Motor neuron (in vitro differentiated cells): ENCODE results near the gene SERPINA12. TPM values are rescaled to one million over a fixed set of nuclear protein-coding genes. Genes with fewer than 3 reads are reported as not detected.
"Not testable (repeated sequence)": the region's sequence is repeated elsewhere in the genome, so short reads cannot be mapped to it uniquely, and the experiment has no call there.

Source experiments
- ATAC-seq, 8 experiments: fragments of 200-7000 bp; cut with Tn5 transposase; replicated peaks in 6 of 8; 2 replicates each; pipeline ENCODE4 v1.8.0; 2021; ENCODE audit warnings: mild to moderate bottlenecking in 8 of 8, moderate library complexity in 8 of 8
- H3K27ac ChIP-seq, 2 donors: fragments of 250-450 bp; sonication (Bioruptor Pico); 2 replicates each; pipeline ENCODE4 v1.9.0; 2021; ENCODE audit warnings: antibody characterized with exemption in 2 of 2, mild to moderate bottlenecking in 2 of 2, moderate library complexity in 1 of 2
- H3K4me1 ChIP-seq, 2 donors: fragments of 250-450 bp; sonication (Bioruptor Pico); replicated peaks in 1 of 2; 2 replicates each; pipeline ENCODE4 v1.6.1; 2021; ENCODE audit warnings: antibody characterized with exemption in 2 of 2, mild to moderate bottlenecking in 2 of 2, moderate library complexity in 1 of 2
- H3K4me3 ChIP-seq, 5 donors: fragments of 250-450 bp; sonication (Bioruptor Pico); 2 replicates each; pipeline ENCODE4 v1.9.0; 2021; ENCODE audit warnings: antibody characterized with exemption in 5 of 5, mild to moderate bottlenecking in 5 of 5, moderate library complexity in 4 of 5
- WGBS, 10 experiments: fragments of 450-650 bp; shearing (Covaris generic); methylation state at CpG; one replicate each; pipeline ENCODE4 v1.0.0; 2022; 5-methylcytosine and 5-hydroxymethylcytosine counted together
- in situ Hi-C, 9 experiments: fragments of 400-800 bp; cut with MboI; loops; one replicate each; pipeline ENCODE4 v1.15.0; 2021; ENCODE audit warnings: low sequenced_read_pairs in 9 of 9, low pct_unique_long_range_greater_than_20kb in 2 of 9; ENCODE audit not compliant: unreplicated experiment in 9 of 9
- total RNA-seq, 8 experiments: library from RNA; unstranded; fragments of 300-600 nt; gene quantifications; 2 replicates each; pipeline versions ENCODE4 v1.2.3 to v1.2.4, GENCODE V29; 2022

Gene SERPINA12
- total RNA-seq, 8 experiments from 2014 or later, result 0.13 to 0.19 TPM; not detected in 6

GRCh38 chr14:94500264-94500663 is 9.0 kb downstream of the SERPINA12 start:
- H3K4me3 ChIP-seq, result no peak overlapping the region
- H3K27ac ChIP-seq, result no peak overlapping the region
- ATAC-seq, result peak in 1 of 8 experiments; percentile 36
- in situ Hi-C loops, result no loop called here
- H3K4me1 ChIP-seq, result no peaks in the 10 kb centered on the region
- 28 to 88% (median 63%) methylated on average over 1 to 3 of the region's 3 CpGs; no CpG with 5 or more reads in 3 of the 10 experiments for WGBS, 10 experiments

- ATAC-seq, result no peak
- no peak overlapping the region for H3K4me3 ChIP-seq
- no peaks in the 10 kb centered on the region for H3K4me1 ChIP-seq
- no peak overlapping the region for H3K27ac ChIP-seq
- 0 to 100% (median 70%) methylated on average over 1 to 2 of the region's 2 CpGs; no CpG with 5 or more reads in 3 of the 10 experiments for WGBS, 10 experiments
- in situ Hi-C loops, result no loop called here
Measured at GRCh38 chr14:94499673-94500072, 9.6 kb downstream of the SERPINA12 start.

GRCh38 chr14:94498215-94498614 is 11.1 kb downstream of the SERPINA12 start:
- WGBS, 10 experiments, result 20 to 92% (median 79%) methylated on average over 2 to 3 of the region's 3 CpGs; no CpG with 5 or more reads in 3 of the 10 experiments
- Histone ChIP-seq H3K4me3 (no peak overlapping the region), H3K4me1 (no peaks in the 10 kb centered on the region), H3K27ac (no peak overlapping the region)
- no peak for ATAC-seq
- in situ Hi-C loops, result no loop called here

GRCh38 chr14:94494085-94494484 is 15.2 kb downstream of the SERPINA12 start:
- Histone ChIP-seq H3K27ac (no peak overlapping the region), H3K4me1 (no peaks in the 10 kb centered on the region), H3K4me3 (no peak overlapping the region)
- WGBS, 10 experiments, result 40 to 88% (median 71%) methylated on average over 1 to 3 of the region's 4 CpGs; no CpG with 5 or more reads in 4 of the 10 experiments
- ATAC-seq, result no peak
- in situ Hi-C loops, result no loop called here

- WGBS, 10 experiments, result 0 to 100% (median 24%) methylated on average over 1 to 2 of the region's 4 CpGs; no CpG with 5 or more reads in 3 of the 10 experiments
- no peak overlapping the region for H3K27ac ChIP-seq
- no peak for ATAC-seq
- H3K4me1 ChIP-seq, result no peaks in the 10 kb centered on the region
- in situ Hi-C loops, result no loop called here
- no peak overlapping the region for H3K4me3 ChIP-seq
Measured at GRCh38 chr14:94491511-94491910, 17.8 kb downstream of the SERPINA12 start.

- in situ Hi-C loops, result no loop called here
- WGBS, 10 experiments, result 18 to 100% (median 73%) methylated on average over 1 to 8 of the region's 11 CpGs; no CpG with 5 or more reads in 2 of the 10 experiments
- H3K4me1 ChIP-seq, result peaks cover 0 to 3% of the 10 kb centered on the region in 2 donors
- H3K4me3 ChIP-seq, result no peak overlapping the region
- ATAC-seq, result no peak
- no peak overlapping the region for H3K27ac ChIP-seq
Measured at GRCh38 chr14:94489336-94489735, 19.9 kb downstream of the SERPINA12 start.

GRCh38 chr14:94486883-94487282 is 22.4 kb downstream of the SERPINA12 start:
- 20 to 100% (median 49%) methylated on average over 1 to 3 of the region's 5 CpGs; no CpG with 5 or more reads in 7 of the 10 experiments for WGBS, 10 experiments
- in situ Hi-C loops, result no loop called here
- H3K4me1 ChIP-seq, result peaks cover 3 to 4% of the 10 kb centered on the region in 2 donors
- ATAC-seq, result no peak
- H3K4me3 ChIP-seq, result no peak overlapping the region
- H3K27ac ChIP-seq, result no peak overlapping the region

- ATAC-seq, result peak; percentile 85 to 96 (median 90)
- 0 to 76% (median 20%) methylated on average over 1 to 7 of the region's 26 CpGs; no CpG with 5 or more reads in 3 of the 10 experiments for WGBS, 10 experiments
- in situ Hi-C loops, result no loop called here
- H3K4me1 ChIP-seq, result peaks cover 3 to 4% of the 10 kb centered on the region in 2 donors
- no peak overlapping the region for H3K27ac ChIP-seq
- no peak overlapping the region for H3K4me3 ChIP-seq
Measured at GRCh38 chr14:94485944-94486841, 23.1 kb downstream of the SERPINA12 start.

- ATAC-seq, result no peak
- in situ Hi-C loops, result no loop called here
- 26 to 100% (median 86%) methylated on average over 1 to 4 of the region's 5 CpGs; no CpG with 5 or more reads in 1 of the 10 experiments for WGBS, 10 experiments
- Histone ChIP-seq H3K4me1 (peaks cover 3 to 4% of the 10 kb centered on the region in 2 donors), H3K4me3 (no peak overlapping the region), H3K27ac (no peak overlapping the region)
Measured at GRCh38 chr14:94484481-94484880, 24.8 kb downstream of the SERPINA12 start.

GRCh38 chr14:94483729-94484275 is 25.5 kb downstream of the SERPINA12 start:
- WGBS, 10 experiments, result 59 to 100% (median 83%) methylated on average over 1 to 7 of the region's 7 CpGs; no CpG with 5 or more reads in 3 of the 10 experiments
- no peak overlapping the region for H3K27ac ChIP-seq
- H3K4me1 ChIP-seq, result peaks cover 3 to 4% of the 10 kb centered on the region in 2 donors
- ATAC-seq, result no peak
- no peak overlapping the region for H3K4me3 ChIP-seq
- in situ Hi-C loops, result no loop called here

- H3K4me3 ChIP-seq, result no peak overlapping the region
- in situ Hi-C loops, result no loop called here
- no peak overlapping the region for H3K27ac ChIP-seq
- peaks cover 3 to 4% of the 10 kb centered on the region in 2 donors for H3K4me1 ChIP-seq
- peak in 1 of 8 experiments; percentile 41 for ATAC-seq
- 75 to 95% (median 88%) methylated on average over 1 to 6 of the region's 10 CpGs; no CpG with 5 or more reads in 3 of the 10 experiments for WGBS, 10 experiments
Measured at GRCh38 chr14:94483071-94483451, 26.2 kb downstream of the SERPINA12 start.

GRCh38 chr14:94482132-94483070 is 26.9 kb downstream of the SERPINA12 start:
- 40 to 92% (median 76%) methylated on average over 1 to 5 of the region's 10 CpGs; no CpG with 5 or more reads in 2 of the 10 experiments for WGBS, 10 experiments
- H3K27ac ChIP-seq, H3K4me1 ChIP-seq, H3K4me3 ChIP-seq, ATAC-seq, in situ Hi-C loops: not testable (repeated sequence)
